ENCODE measurements around the gene MAGI3.

- TF ChIP-seq CTCF (conservative IDR thresholded peaks at IDR 0.05; ENCODE audit: low read length) = no peak
- TF ChIP-seq EZH2phosphoT487 (IDR thresholded peaks at IDR 0.05; ENCODE audit: borderline replicate concordance, low read depth, low read length) = no peak
Observed at GRCh38 chr1:113353580-113353979, 36.7 kb upstream of the MAGI3 start.

Measured in OCI-LY7 (cell line).